ENCODE results near the gene OR52K1.
"Not testable (repeated sequence)": the region's sequence is repeated elsewhere in the genome, so short reads cannot be mapped to it uniquely, and the experiment has no call there.

Gene OR52K1

DNA sequence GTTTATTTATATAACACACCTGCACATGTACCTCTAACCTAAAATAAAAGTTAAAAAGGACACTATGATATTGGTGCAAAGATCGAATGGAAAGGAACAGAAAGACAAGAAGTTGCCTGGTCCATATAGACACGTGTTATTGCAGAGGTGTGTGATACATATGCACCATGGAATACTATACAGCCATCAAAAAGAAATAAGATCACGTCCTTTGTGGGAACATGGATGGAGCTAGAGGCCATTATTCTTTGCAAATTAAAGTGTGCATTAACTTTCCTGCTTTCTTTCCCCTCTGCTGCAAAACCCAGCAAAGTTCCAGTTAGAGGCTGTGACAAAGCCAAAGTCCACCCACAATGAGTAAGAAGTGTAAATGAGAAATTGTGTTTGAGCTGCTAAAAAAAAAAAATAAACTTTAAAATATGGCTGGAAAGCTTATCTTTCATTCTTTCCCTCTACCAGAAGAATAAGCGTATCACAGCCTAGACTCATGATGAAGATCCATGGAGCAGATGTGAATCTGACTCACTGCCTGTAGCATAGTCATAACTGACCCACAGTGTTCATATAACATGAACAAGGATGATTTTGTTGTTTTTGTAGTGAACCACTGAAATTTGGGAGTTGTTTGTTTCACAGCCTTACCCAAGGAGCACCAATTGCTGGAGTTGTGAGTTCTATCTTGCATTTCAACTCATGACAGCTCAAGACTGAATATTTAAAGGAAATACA, 9.6 kb downstream of the OR52K1 start:
- no peak for DNase-seq (ENCODE audit: low spot score)

- DNase-seq (ENCODE audit: low spot score) = no peak
Observed at GRCh38 chr11:4493480-4493818, 11.0 kb downstream of the OR52K1 start.

DNA sequence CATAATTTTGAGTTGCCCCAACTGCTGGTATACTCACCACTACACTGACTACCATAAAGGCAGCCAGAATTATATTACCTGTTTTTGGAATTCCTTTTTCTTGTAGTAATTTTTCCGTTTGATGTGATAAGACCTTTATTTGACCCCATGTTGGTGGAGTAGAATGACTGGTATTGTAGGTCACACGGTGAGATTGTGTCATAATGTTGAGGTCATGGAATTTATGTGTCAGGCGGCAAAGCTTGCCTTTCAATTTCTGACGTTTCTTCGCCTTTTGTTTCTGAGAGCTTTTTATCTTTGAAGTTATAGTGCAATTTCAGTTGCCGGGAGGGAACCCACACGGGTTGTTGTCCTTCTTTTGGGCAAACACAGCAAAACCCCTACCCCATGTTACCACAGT, 13.0 kb downstream of the OR52K1 start:
- DNase-seq (ENCODE audit: low spot score) = no peak

DNA sequence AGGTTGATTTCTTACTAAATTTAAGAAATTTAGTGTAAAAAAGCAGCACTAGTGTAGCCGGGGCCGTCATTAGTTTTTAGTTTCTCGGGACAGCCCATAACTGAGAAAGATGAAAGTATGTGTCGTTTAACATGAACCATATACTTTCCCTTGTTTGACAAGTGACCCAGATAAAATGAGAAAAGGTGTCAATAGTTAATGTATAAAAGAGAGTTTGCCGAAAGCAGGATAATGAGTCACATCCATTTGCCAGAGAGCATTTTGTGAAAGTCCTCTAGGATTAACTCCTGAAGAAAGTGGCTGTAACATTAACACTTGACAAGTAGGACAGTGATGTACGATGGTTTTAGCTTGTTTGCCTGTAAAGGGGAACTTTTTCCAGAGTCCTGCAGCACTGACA, 13.5 kb downstream of the OR52K1 start:
- no peak for DNase-seq (ENCODE audit: low spot score)

GRCh38 chr11:4496557-4497248, 14.3 kb downstream of the OR52K1 start:
- no peak for DNase-seq (ENCODE audit: low spot score)

DNA sequence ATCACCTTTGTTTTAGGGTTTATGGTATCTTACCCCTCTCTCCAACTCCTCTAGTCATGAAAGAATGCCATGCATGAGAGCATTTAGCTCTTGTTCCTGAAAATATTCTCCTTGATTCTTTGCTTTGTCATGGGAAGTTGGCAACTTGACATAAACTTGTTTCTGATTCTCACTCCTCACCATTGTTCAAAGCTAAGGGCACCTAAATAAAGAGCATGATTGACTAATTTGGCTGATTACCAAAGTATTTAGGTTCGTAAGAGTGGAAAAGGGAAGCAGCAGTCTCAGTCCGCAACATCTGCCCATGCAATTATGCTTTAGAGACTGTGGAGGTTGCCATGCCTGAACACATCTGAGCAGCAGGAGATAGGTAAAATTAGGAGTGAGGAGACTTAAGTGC, 26.4 kb downstream of the OR52K1 start:
- DNase-seq (ENCODE audit: low spot score) = no peak

DNA sequence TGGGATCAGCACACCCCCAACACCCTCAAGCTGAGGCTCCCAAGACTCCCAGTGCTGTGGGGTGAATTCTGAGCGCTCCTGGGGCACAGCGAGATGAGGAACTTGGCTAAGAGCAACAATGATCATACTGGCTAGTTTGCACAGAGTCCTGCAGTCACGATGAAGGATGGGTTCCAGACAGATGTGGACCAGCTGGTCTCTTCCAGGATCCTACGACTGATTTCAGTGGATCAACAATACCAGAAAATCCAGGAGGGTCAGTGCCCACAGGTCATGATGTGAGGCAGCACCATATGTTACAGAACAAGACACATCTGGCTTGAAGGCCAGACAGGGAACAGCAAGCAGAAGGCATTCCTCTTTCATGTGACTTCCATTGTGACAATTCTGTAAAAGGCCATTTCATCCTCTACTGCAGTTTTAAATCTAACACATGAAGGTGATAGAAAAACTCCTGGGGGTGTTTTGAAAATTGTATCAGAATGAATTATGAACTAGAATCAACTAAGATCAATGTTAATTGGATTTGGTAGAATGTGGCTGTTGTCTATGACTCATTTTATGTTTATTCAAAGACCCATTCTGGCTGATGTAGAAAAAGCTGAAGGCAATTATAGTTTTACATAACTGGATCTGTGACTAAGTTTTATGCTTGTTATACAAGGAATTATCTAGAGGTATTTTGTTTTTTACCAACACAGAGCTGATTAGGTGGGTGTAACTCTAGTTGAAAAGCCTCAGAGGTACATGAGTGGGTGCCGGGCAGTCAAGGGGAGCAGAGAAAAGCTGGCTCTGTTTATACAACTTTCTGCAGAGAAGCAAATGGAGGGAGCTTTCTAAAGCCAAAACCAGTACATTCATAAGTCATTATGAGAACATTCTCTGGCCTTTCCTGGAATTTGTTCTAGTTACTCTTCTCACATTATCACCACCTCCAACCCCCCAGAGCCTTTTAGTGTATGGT, 29.1 kb downstream of the OR52K1 start:
- no peak for DNase-seq (ENCODE audit: low spot score)

GRCh38 chr11:4514196-4514595, 31.8 kb downstream of the OR52K1 start:
- DNase-seq (ENCODE audit: low spot score) = no peak

GRCh38 chr11:4522339-4522738, 39.9 kb downstream of the OR52K1 start:
- no peak for DNase-seq (ENCODE audit: low spot score)

DNA sequence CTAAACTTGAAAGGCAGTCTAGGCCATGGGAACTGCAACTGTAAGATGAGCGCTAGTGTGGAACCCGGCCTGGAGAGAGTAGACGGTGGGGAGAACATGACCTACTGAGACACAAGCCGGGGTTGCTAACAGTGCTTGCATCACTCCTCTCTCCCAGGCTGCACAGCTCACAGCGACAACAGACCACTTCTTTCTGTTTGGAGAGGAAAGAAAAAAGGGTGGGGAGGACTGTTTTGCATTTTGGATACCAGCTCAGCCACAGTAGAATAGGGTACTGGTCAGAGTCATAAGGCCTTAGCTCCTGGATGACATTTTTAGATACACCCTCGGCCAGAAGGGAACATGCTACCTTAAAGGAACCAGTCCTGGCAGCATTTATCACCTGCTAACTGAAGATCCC, 40.3 kb downstream of the OR52K1 start:
- DNase-seq (ENCODE audit: low spot score) = no peak

- no peak for DNase-seq (ENCODE audit: low spot score)
Observed at GRCh38 chr11:4523666-4524065, 41.2 kb downstream of the OR52K1 start.

DNA sequence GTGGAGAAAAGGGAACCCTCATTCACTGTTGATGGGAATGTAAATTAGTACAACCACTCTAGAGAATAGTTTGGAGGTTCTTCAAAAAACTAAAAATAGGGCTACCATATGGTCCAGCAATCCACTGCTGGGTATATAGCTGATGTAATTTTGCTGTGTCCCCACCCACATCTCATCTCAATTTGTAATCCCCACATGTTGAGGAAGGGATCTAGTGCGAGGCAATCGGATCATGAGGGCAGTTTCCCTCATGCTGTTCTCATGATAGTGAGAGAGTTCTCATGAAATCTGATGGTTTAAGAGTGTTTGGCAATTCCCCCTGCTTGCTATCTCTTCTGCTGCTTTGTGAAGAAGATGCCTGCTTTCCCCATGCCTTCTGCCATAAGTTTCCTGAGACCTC, 45.5 kb downstream of the OR52K1 start:
- DNase-seq (ENCODE audit: low spot score) = no peak

DNA sequence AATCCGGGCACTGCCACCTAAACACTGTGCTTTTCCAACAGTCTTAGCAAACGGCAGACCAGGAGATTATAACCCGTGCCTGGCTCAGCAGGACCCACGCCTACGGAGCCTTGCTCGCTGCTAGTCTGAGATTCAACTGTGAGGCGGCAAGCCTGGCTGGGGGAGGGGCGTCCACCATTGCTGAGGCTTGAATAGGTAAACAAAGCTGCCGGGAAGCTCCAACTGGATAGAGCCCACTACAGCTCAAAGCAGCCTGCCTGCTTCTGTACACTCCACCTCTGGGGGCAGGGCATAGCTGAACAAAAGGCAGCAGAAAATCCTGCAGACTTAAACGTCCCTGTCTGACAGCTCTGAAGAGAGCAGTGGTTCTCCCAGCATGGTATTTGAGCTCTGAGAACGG, 49.2 kb downstream of the OR52K1 start:
- DNase-seq (ENCODE audit: low spot score) = not testable (repeated sequence)

DNA sequence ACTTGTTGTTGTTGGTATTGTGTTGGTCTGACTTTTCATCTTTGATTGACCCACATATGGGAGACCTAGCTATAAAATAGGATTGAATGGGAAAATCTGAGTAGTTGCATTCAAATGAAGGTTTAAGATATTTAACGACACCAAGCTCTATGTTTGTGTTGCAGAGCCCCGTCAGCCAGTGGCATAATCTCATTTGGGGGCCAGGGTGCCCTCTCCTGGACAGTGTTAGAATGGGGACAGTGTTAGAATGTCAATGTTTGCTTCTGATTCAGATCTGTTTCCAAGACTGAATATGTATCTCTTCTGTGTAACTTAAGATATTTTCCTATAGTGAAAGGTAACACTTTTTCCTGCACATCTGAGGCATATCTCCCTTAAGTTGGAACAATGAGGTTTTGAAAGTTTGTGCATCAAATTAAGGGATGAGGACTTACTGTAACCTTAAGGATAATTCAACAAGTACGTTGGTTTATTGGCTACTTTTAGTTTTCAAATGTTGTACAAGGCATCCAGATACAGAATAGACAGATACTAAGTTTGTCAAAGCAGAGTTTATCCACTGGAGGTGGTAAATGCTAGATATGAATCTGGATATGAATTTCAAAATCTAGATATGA, 57.3 kb downstream of the OR52K1 start:
- DNase-seq (ENCODE audit: low spot score) = peak; percentile 27

DNA sequence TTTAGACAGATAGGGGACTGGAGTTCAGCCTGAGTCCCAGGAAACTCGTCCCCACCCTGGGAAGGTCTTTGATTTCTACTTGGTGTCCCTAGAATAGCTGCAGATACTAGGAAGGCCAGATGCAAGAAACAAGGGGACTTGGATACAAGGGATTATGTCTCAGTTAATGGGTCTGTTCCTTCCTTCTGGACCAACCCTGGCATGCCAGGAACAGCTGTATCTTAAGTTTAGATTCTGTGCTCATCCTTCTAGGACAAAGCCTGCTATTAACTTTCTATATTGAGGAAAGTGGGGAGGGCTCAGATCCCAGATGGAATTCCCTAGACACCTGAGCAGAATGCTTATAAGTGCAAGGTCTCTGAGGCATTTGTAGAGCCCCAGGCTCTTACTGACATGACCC, 58.6 kb downstream of the OR52K1 start:
- DNase-seq (ENCODE audit: low spot score) = no peak
